ENCODE results near the gene SREBF1. TPM values are rescaled to one million over a fixed set of nuclear protein-coding genes. Genes with fewer than 3 reads are reported as not detected.

The SREBF1 gene
- total and polyA plus RNA-seq, 2 of the 4 experiments (the other 2 are of a cell fraction) = 3.4 to 20.4 TPM

GRCh38 chr17:17808706-17809432 lies 27.9 kb downstream of the SREBF1 start:
- Histone ChIP-seq H3K14ac (replicated peaks; ENCODE audit: low read depth, low read length) (no peak overlapping the region), H3K18ac (ENCODE audit: low read depth, low read length) (no peak overlapping the region), H3K56ac (ENCODE audit: extremely low read depth, insufficient read depth, low read length) (no peak overlapping the region), H3K9me1 (ENCODE audit: insufficient read depth, low read length) (no peaks in the 10 kb centered on the region), H4K8ac (ENCODE audit: low read depth in 2 of 2, low read length in 2 of 2) (no peak overlapping the region), H3K4ac (ENCODE audit: low read depth, low read length) (no peak overlapping the region), H2AK5ac (ENCODE audit: low read depth, low read length) (no peak overlapping the region), H3K27me3 (ENCODE audit: control insufficient read depth, insufficient read depth, low read length) (no peaks in the 10 kb centered on the region), H2AK9ac (replicated peaks; ENCODE audit: low read depth, low read length, poor library complexity) (peak overlapping the region; percentile 12), H3K9ac (ENCODE audit: low read depth, low read length) (no peak overlapping the region), H4K91ac (ENCODE audit: insufficient read depth, low read depth, low read length) (no peak overlapping the region), H4K20me1 (ENCODE audit: insufficient read depth, low read length) (peaks cover 57% of the 10 kb centered on the region), H2BK15ac (ENCODE audit: low read depth, low read length) (no peak overlapping the region), H3K4me3 (ENCODE audit: insufficient read depth, low read depth, low read length) (no peak overlapping the region), H3K36me3 (ENCODE audit: control insufficient read depth, insufficient read depth, low read length) (peaks cover 62% of the 10 kb centered on the region), H3K23ac (ENCODE audit: low read depth, low read length) (peak overlapping the region; percentile 24), H2BK120ac (ENCODE audit: low read depth, low read length) (no peak overlapping the region), H2BK20ac (ENCODE audit: low read depth, low read length) (no peak overlapping the region), H2BK5ac (ENCODE audit: low read depth, low read length, poor library complexity, severe bottlenecking) (no peak overlapping the region), H3K27ac (ENCODE audit: insufficient read depth, low read length) (no peak overlapping the region), H3K4me1 (ENCODE audit: control insufficient read depth, insufficient read depth, low read length) (peaks cover 11% of the 10 kb centered on the region), H4K5ac (ENCODE audit: low read depth, low read length) (no peak overlapping the region), H3K79me1 (ENCODE audit: low read depth in 1 of 2, low read length in 2 of 2) (peaks cover 9 to 52% of the 10 kb centered on the region in 2 experiments; a peak in 2 of 4 replicates), H3K9me3 (ENCODE audit: control insufficient read depth, insufficient read depth, low read length) (no peaks in the 10 kb centered on the region), H3K4me2 (ENCODE audit: low read depth, low read length) (no peak overlapping the region), H2AFZ (replicated peaks; ENCODE audit: low read length, poor library complexity) (peak overlapping the region; percentile 8)
- intact Hi-C loops (cut with micrococcal nuclease) (no loop called here), in situ Hi-C loops (cut with MboI; ENCODE audit: low sequenced_read_pairs) (no loop called here), dilution Hi-C loops (cut with HindIII; ENCODE audit: low sequenced_read_pairs, unreplicated experiment) (no loop called here)
- 70% methylated on average over 6 of the region's 15 CpGs; no CpG with 5 or more reads in 1 of the 2 experiments for WGBS, 2 experiments (ENCODE audit: extremely low coverage in 2 of 2, insufficient read length in 1 of 2)
- BruUV-seq (replicated peaks) = no TSS peak
- ChIA-PET POLR2A (ENCODE audit: unreplicated experiment) (no interaction called here), CTCF (interaction anchor here (0.7 kb wide), 1 partner anchor 111 kb away, joined by 3 read pairs; no protein-coding TSS in a partner anchor)
- DNase-seq (peak; percentile 37), ATAC-seq (ENCODE audit: low read depth) (no peak)
- TF ChIP-seq BHLHE40 (IDR thresholded peaks at IDR 0.05; ENCODE audit: low read depth, low read length) (no peak), MAZ (IDR thresholded peaks at IDR 0.05; ENCODE audit: borderline replicate concordance, low read depth, low read length) (no peak), POLR2A (IDR thresholded peaks at IDR 0.05; ENCODE audit: low read depth, low read length) (no peak), CTCF (conservative IDR thresholded peaks at IDR 0.05; ENCODE audit: low read depth, low read length) (no peak), ELK1 (IDR thresholded peaks at IDR 0.05; ENCODE audit: borderline replicate concordance, low read depth, low read length) (no peak), MXI1 (IDR thresholded peaks at IDR 0.05; ENCODE audit: borderline replicate concordance, low read depth, low read length) (no peak), SMC3 (IDR thresholded peaks at IDR 0.05; ENCODE audit: low read depth, low read length) (no peak), FOS (IDR thresholded peaks at IDR 0.05; ENCODE audit: low read depth, low read length) (no peak), MAFK (IDR thresholded peaks at IDR 0.05; ENCODE audit: low read depth, low read length) (no peak), RCOR1 (IDR thresholded peaks at IDR 0.05; ENCODE audit: insufficient replicate concordance, low read length) (no peak), CHD1 (IDR thresholded peaks at IDR 0.05; ENCODE audit: low read depth, low read length) (no peak)

Measured in IMR-90 (cell line).